HL-60 (cell line): Measurements from ENCODE around the gene CD3D.

Experiments
- DNase-seq, 2 experiments: peaks; one replicate each; pipeline ENCODE4 v3.0.0-alpha.2; 2010 to 2020; ENCODE audit warnings: low read depth in 1 of 2, low spot score in 1 of 2
- H3K27ac ChIP-seq: fragments of 250-450 bp; sonication (Bioruptor Pico); replicated peaks from 2 replicates; pipeline ENCODE4 v1.5.1; 2020; ENCODE audit warnings: mild to moderate bottlenecking, moderate library complexity
- H3K27me3 ChIP-seq: fragments of 250-450 bp; sonication (Bioruptor Pico); 2 replicates; pipeline ENCODE4 v1.5.1; 2021; ENCODE audit warnings: mild to moderate bottlenecking, moderate library complexity; ENCODE audit not compliant: insufficient read depth, poor library complexity, severe bottlenecking
- H3K4me3 ChIP-seq: replicated peaks from 2 replicates; pipeline ENCODE4 v1.5.1; 2011; ENCODE audit warnings: mild to moderate bottlenecking, control low read depth, low read length; ENCODE audit not compliant: insufficient read depth
- CTCF ChIP-seq: IDR thresholded peaks from one replicate; pipeline ENCODE4 v1.5.1; 2011; ENCODE audit warnings: low read length, control low read depth, inconsistent platforms; ENCODE audit not compliant: insufficient read depth
- GABPA ChIP-seq: IDR thresholded peaks from 2 replicates; pipeline ENCODE4 v1.6.1; 2012; ENCODE audit warnings: low read depth
- POLR2AphosphoS5 ChIP-seq: IDR thresholded peaks from 2 replicates; pipeline ENCODE4 v1.6.1; 2012; ENCODE audit warnings: low read depth
- REST ChIP-seq: IDR thresholded peaks from 2 replicates; pipeline ENCODE4 v1.6.1; 2012; ENCODE audit warnings: low read depth; ENCODE audit not compliant: insufficient replicate concordance
- SPI1 ChIP-seq: IDR thresholded peaks from 2 replicates; pipeline ENCODE4 v1.6.1; 2012; ENCODE audit warnings: low read depth, mild to moderate bottlenecking, borderline replicate concordance

CD3D gene

GRCh38 chr11:118291477-118292135 lies 50.9 kb downstream of the CD3D start:
- Histone ChIP-seq H3K27me3 (no peaks in the 10 kb centered on the region), H3K4me3 (no peak overlapping the region), H3K27ac (no peak overlapping the region)
- DNase-seq, result no peak
- TF ChIP-seq REST (no peak), GABPA (no peak), SPI1 (no peak), CTCF (no peak), POLR2AphosphoS5 (no peak)

DNA sequence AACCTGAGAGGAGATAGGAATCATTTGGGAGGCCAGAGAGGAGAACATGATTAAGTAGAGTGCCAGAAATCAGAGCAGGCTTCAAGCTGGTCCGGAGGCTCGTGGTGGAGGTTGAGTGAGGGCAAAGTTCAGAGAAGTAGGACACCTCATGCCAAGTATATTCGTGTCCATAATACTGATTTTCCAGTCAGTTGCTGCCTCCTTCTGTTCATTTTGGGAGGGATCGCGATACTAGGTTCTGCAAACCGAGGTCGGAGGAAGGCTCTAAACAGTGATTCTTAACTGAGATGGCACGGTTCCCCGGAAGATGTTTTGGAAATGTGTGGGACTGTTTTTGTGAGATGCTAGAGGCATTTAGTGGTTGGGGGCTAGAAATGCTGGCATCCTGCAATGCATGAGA lies 51.6 kb downstream of the CD3D start:
- peak in 1 of 2 experiments; percentile 57 for DNase-seq
- Histone ChIP-seq H3K27ac (no peak overlapping the region), H3K4me3 (no peak overlapping the region), H3K27me3 (no peaks in the 10 kb centered on the region)
- TF ChIP-seq CTCF, result peak; percentile 6
- TF ChIP-seq REST, result no peak

- TF ChIP-seq GABPA (no peak), POLR2AphosphoS5 (no peak), REST (no peak), SPI1 (no peak), CTCF (no peak)
- DNase-seq, result no peak
- H3K27ac ChIP-seq, result no peak overlapping the region
- H3K4me3 ChIP-seq, result no peak overlapping the region
- H3K27me3 ChIP-seq, result no peaks in the 10 kb centered on the region
Observed at GRCh38 chr11:118289401-118289800, 53.1 kb downstream of the CD3D start.
